Type B pancreatic cell (in vitro differentiated cells): ENCODE results near the gene PDCD4. TPM values are rescaled to one million over a fixed set of nuclear protein-coding genes. Genes with fewer than 3 reads are reported as not detected.
A peak's percentile ranks its signal among the peaks of the same experiment; 100 is the strongest.

Experiments used
- DNase-seq: peaks from one replicate; pipeline ENCODE4 v3.0.0; 2021; ENCODE audit warnings: mixed read lengths; ENCODE audit not compliant: unreplicated experiment; ENCODE audit errors: extremely low spot score
- H3K27ac Mint-ChIP-seq: 2 replicates; pipeline ENCODE4 v1.8.0; 2021; ENCODE audit warnings: mild to moderate bottlenecking, mixed read lengths
- H3K27me3 Mint-ChIP-seq: 2 replicates; pipeline ENCODE4 v1.8.0; 2021; ENCODE audit warnings: mixed read lengths
- H3K36me3 Mint-ChIP-seq: 2 replicates; pipeline ENCODE4 v1.8.0; 2021; ENCODE audit warnings: mixed read lengths
- H3K4me1 Mint-ChIP-seq: one replicate; pipeline ENCODE4 v1.8.0; 2021; ENCODE audit warnings: mixed read lengths; ENCODE audit not compliant: unreplicated experiment
- H3K4me3 Mint-ChIP-seq: 2 replicates; pipeline ENCODE4 v1.8.0; 2021; ENCODE audit warnings: mild to moderate bottlenecking, mixed read lengths
- H3K9me3 Mint-ChIP-seq: 2 replicates; pipeline ENCODE4 v1.8.0; 2021; ENCODE audit warnings: mixed read lengths
- CTCF ChIP-seq: fragments of 200-600 bp; sonication (generic); conservative IDR thresholded peaks from 2 replicates; pipeline ENCODE4 v1.5.0; 2021; ENCODE audit warnings: antibody characterized with exemption, mild to moderate bottlenecking
- total RNA-seq: library from RNA; stranded (reverse); gene quantifications from 2 replicates; pipeline ENCODE4 v1.2.1, GENCODE V29; 2021; ENCODE audit warnings: low replicate concordance

PDCD4 gene
- total RNA-seq, 1 donor from 2014 or later: 122 TPM

- no peak for DNase-seq
- peaks cover 20% of the 10 kb centered on the region for H3K4me1 Mint-ChIP-seq
- H3K9me3 Mint-ChIP-seq: no peaks in the 10 kb centered on the region
- no peak for TF ChIP-seq CTCF
- no peak overlapping the region for H3K4me3 Mint-ChIP-seq
- H3K27me3 Mint-ChIP-seq: no peaks in the 10 kb centered on the region
- no peak overlapping the region for H3K27ac Mint-ChIP-seq
- no peaks in the 10 kb centered on the region for H3K36me3 Mint-ChIP-seq
These were observed 18.8 kb upstream of the PDCD4 start for GRCh38 chr10:110852947-110853346.

GRCh38 chr10:110853921-110854605 is 17.7 kb upstream of the PDCD4 start:
- TF ChIP-seq CTCF: no peak
- Mint-ChIP-seq H3K9me3 (no peaks in the 10 kb centered on the region), H3K27me3 (no peaks in the 10 kb centered on the region), H3K27ac (no peak overlapping the region), H3K4me1 (peaks cover 21% of the 10 kb centered on the region), H3K36me3 (no peaks in the 10 kb centered on the region), H3K4me3 (no peak overlapping the region)
- DNase-seq: no peak

- no peaks in the 10 kb centered on the region for H3K9me3 Mint-ChIP-seq
- peak overlapping the region; percentile 37 for H3K27ac Mint-ChIP-seq
- no peak for DNase-seq
- peaks cover 39% of the 10 kb centered on the region for H3K4me1 Mint-ChIP-seq
- no peaks in the 10 kb centered on the region for H3K27me3 Mint-ChIP-seq
- TF ChIP-seq CTCF: no peak
- H3K4me3 Mint-ChIP-seq: no peak overlapping the region
- H3K36me3 Mint-ChIP-seq: no peaks in the 10 kb centered on the region
These were observed 14.2 kb upstream of the PDCD4 start for GRCh38 chr10:110857265-110858171.

- Mint-ChIP-seq H3K36me3 (no peaks in the 10 kb centered on the region), H3K4me1 (peaks cover 36% of the 10 kb centered on the region), H3K9me3 (no peaks in the 10 kb centered on the region), H3K27ac (peak overlapping the region; percentile 37), H3K27me3 (no peaks in the 10 kb centered on the region), H3K4me3 (peak overlapping the region; percentile 0)
- no peak for DNase-seq
- TF ChIP-seq CTCF: no peak
These were observed 13.3 kb upstream of the PDCD4 start for GRCh38 chr10:110858297-110858934.

GRCh38 chr10:110859206-110859972 is 12.3 kb upstream of the PDCD4 start:
- no peaks in the 10 kb centered on the region for H3K9me3 Mint-ChIP-seq
- no peaks in the 10 kb centered on the region for H3K27me3 Mint-ChIP-seq
- no peak for TF ChIP-seq CTCF
- H3K36me3 Mint-ChIP-seq: no peaks in the 10 kb centered on the region
- no peak for DNase-seq
- peak overlapping the region; percentile 92 for H3K27ac Mint-ChIP-seq
- peaks cover 36% of the 10 kb centered on the region for H3K4me1 Mint-ChIP-seq
- H3K4me3 Mint-ChIP-seq: no peak overlapping the region
